GM12878 (cell line): ENCODE measurements around the gene TOMM40L. TPM values are rescaled to one million over a fixed set of nuclear protein-coding genes. Genes with fewer than 3 reads are reported as not detected.
A peak's percentile ranks its signal among the peaks of the same experiment; 100 is the strongest.

ENCODE experiments used
- EP300 ChIP-seq, 2 experiments: fragments of 150-350 bp in 1 of 2; IDR thresholded peaks; 2 replicates each; pipeline ENCODE4 v1.6.1; 2011 to 2012; ENCODE audit warnings: low read depth in 2 of 2, low read length in 2 of 2, borderline replicate concordance in 1 of 2, improper control_type of control experiment in 1 of 2, inconsistent platforms in 1 of 2; ENCODE audit not compliant: control insufficient read depth in 1 of 2
- ETV6 ChIP-seq, 2 experiments: fragments of 450-650 bp in 1 of 2; IDR thresholded peaks in 1 of 2; conservative IDR thresholded peaks in 1 of 2; 2 replicates each; pipeline ENCODE4 v1.6.1; 2014; ENCODE audit warnings: antibody characterized with exemption in 1 of 2, borderline replicate concordance in 1 of 2, low read depth in 1 of 2, mild to moderate bottlenecking in 1 of 2, moderate library complexity in 1 of 2
- FOS ChIP-seq: IDR thresholded peaks from 3 replicates; pipeline ENCODE4 v1.6.1; 2011; ENCODE audit warnings: borderline replicate concordance; ENCODE audit not compliant: insufficient read length; ENCODE audit errors: extremely low read depth
- GATAD2B ChIP-seq: fragments of 450-650 bp; conservative IDR thresholded peaks from 2 replicates; pipeline ENCODE4 v1.6.1; 2017; ENCODE audit warnings: low read depth, mild to moderate bottlenecking, moderate library complexity
- IKZF1 ChIP-seq: fragments of 450-650 bp; conservative IDR thresholded peaks from 2 replicates; pipeline ENCODE4 v1.6.1; 2017; ENCODE audit warnings: antibody characterized with exemption, mild to moderate bottlenecking
- IKZF2 ChIP-seq, 2 experiments: fragments of 450-650 bp; IDR thresholded peaks; 2 replicates each; pipeline ENCODE4 v1.6.1; 2017; ENCODE audit warnings: mild to moderate bottlenecking in 2 of 2, moderate library complexity in 2 of 2
- IRF4 ChIP-seq: IDR thresholded peaks from 2 replicates; pipeline ENCODE4 v1.6.1; 2011; ENCODE audit warnings: low read depth, low read length
- JUND ChIP-seq: IDR thresholded peaks from 2 replicates; pipeline ENCODE4 v1.6.1; 2012; ENCODE audit warnings: low read depth, mild to moderate bottlenecking, low read length, improper control_type of control experiment, moderate library complexity
- NFIC ChIP-seq: IDR thresholded peaks from 2 replicates; pipeline ENCODE4 v1.6.1; 2012; ENCODE audit warnings: low read depth, mild to moderate bottlenecking, inconsistent platforms, low read length, moderate library complexity
- PML ChIP-seq: IDR thresholded peaks from 2 replicates; pipeline ENCODE4 v1.6.1; 2012; ENCODE audit warnings: low read length, inconsistent platforms
- POLR2AphosphoS2 ChIP-seq: IDR thresholded peaks from 2 replicates; pipeline ENCODE4 v1.6.1; 2011; ENCODE audit warnings: low read depth, mild to moderate bottlenecking, low read length, improper control_type of control experiment, moderate library complexity
- SMARCA5 ChIP-seq: fragments of 450-650 bp; IDR thresholded peaks from 2 replicates; pipeline ENCODE4 v1.6.1; 2017; ENCODE audit warnings: mild to moderate bottlenecking
- SPI1 ChIP-seq: IDR thresholded peaks from 2 replicates; pipeline ENCODE4 v1.6.1; 2011; ENCODE audit warnings: low read depth, mild to moderate bottlenecking, low read length, moderate library complexity, borderline replicate concordance; ENCODE audit not compliant: insufficient read depth
- SRF ChIP-seq, 2 experiments: IDR thresholded peaks; 2 replicates each; pipeline ENCODE4 v1.6.1; 2011; ENCODE audit warnings: low read depth in 2 of 2, low read length in 2 of 2, mild to moderate bottlenecking in 1 of 2, moderate library complexity in 1 of 2
- polyA plus RNA-seq, 11 experiments: library from polyadenylated mRNA; depleted of rRNA in 4 of 11; unstranded in 6 of 11; stranded (reverse) in 5 of 11; fragments of >200 nt; fragmentation: Nextera tagmentation in 4 of 11; fragmentation: Illumina TruSeq in 1 of 11; extraction: Ambion mirVana in 4 of 11; extraction: Trizol in 1 of 11; gene quantifications; 1 replicate in 1 of 11; 2 replicates in 10 of 11; pipeline versions ENCODE4 v1.2.1 to v1.2.3, GENCODE V29; 2011 to 2016; ENCODE audit warnings: inconsistent platforms in 2 of 11, missing spikeins in 2 of 11, low read depth in 1 of 11
- total RNA-seq, 4 experiments: library from RNA; depleted of rRNA in 3 of 4; stranded (reverse); fragments of >200 nt in 3 of 4; fragmentation: Illumina TruSeq in 1 of 4; extraction: Trizol in 1 of 4; gene quantifications; 2 replicates each; pipeline versions ENCODE4 v1.2.1 to v1.2.3, GENCODE V29; 2013 to 2021
- TF ChIP-seq, protein P1 (sequence below): fragments of 450-650 bp; IDR thresholded peaks from 2 replicates; pipeline ENCODE4 v1.6.1; 2017; ENCODE audit warnings: mild to moderate bottlenecking, moderate library complexity
- TF ChIP-seq, protein P2 (sequence below): fragments of 450-650 bp; IDR thresholded peaks from 2 replicates; pipeline ENCODE4 v1.6.1; 2016; ENCODE audit warnings: mild to moderate bottlenecking, moderate library complexity, borderline replicate concordance
- TF ChIP-seq, protein P3 (sequence below): fragments of 450-650 bp; IDR thresholded peaks from 2 replicates; pipeline ENCODE4 v1.6.1; 2016; ENCODE audit warnings: mild to moderate bottlenecking
- TF ChIP-seq, protein P4 (sequence below): fragments of 450-650 bp; IDR thresholded peaks from 2 replicates; pipeline ENCODE4 v1.6.1; 2016; ENCODE audit warnings: mild to moderate bottlenecking

The TOMM40L gene
- total and polyA plus RNA-seq, 10 of the 15 experiments (the other 5 are each of a cell fraction or from before 2014, with no cell fraction given), result 5.9 to 21.6 (median 15.7) TPM

DNA sequence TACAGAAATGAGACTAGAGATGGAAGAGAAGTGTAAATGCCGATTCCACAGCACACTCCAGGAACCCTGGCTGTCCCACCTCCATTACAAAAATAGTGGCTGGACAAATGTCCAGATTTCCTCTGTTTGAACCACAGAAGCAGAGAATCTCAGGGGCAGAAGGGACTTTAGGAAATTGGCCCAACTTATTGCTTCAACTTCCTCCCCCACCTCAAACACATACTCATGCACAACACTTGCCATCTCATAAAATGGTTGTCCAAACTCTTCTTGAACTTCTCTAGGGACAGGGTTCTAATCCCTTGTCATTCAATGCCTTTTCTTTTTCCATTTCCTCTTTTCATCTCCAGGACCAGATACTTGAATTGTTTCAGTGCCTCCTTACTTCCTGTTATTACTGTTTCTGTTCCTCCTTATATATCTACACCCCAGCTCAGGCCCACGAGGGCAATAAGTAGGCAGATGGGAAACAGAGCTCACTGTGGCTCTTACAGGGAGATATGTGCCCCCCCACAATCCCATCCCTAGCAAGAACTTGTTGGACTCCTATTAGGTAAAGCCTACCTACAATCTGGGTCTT is 40.0 kb upstream of the TOMM40L start (continued):
- TF ChIP-seq, protein P1, sequence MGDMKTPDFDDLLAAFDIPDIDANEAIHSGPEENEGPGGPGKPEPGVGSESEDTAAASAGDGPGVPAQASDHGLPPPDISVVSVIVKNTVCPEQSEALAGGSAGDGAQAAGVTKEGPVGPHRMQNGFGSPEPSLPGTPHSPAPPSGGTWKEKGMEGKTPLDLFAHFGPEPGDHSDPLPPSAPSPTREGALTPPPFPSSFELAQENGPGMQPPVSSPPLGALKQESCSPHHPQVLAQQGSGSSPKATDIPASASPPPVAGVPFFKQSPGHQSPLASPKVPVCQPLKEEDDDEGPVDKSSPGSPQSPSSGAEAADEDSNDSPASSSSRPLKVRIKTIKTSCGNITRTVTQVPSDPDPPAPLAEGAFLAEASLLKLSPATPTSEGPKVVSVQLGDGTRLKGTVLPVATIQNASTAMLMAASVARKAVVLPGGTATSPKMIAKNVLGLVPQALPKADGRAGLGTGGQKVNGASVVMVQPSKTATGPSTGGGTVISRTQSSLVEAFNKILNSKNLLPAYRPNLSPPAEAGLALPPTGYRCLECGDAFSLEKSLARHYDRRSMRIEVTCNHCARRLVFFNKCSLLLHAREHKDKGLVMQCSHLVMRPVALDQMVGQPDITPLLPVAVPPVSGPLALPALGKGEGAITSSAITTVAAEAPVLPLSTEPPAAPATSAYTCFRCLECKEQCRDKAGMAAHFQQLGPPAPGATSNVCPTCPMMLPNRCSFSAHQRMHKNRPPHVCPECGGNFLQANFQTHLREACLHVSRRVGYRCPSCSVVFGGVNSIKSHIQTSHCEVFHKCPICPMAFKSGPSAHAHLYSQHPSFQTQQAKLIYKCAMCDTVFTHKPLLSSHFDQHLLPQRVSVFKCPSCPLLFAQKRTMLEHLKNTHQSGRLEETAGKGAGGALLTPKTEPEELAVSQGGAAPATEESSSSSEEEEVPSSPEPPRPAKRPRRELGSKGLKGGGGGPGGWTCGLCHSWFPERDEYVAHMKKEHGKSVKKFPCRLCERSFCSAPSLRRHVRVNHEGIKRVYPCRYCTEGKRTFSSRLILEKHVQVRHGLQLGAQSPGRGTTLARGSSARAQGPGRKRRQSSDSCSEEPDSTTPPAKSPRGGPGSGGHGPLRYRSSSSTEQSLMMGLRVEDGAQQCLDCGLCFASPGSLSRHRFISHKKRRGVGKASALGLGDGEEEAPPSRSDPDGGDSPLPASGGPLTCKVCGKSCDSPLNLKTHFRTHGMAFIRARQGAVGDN, result peak; percentile 69
- TF ChIP-seq IKZF2 (IDR thresholded peaks at IDR 0.05) (peak; percentile 88 to 90), IRF4 (0 out of 2 replicates have a peak, but pooled peaks have one; percentile 40), NFIC (peak; percentile 67; the same call in 1 of the 2 replicates), SRF (IDR thresholded peaks at IDR 0.05; ENCODE audit: low read depth in 2 of 2, low read length in 2 of 2) (no peak), EP300 (IDR thresholded peaks at IDR 0.05; ENCODE audit: borderline replicate concordance in 1 of 2, control insufficient read depth in 1 of 2, low read depth in 2 of 2, low read length in 2 of 2) (peak in 1 of 2 experiments; percentile 33; a peak in 1 of 4 replicates), PML (peak; percentile 62; the same call in 1 of the 2 replicates), SPI1 (peak; percentile 94), SMARCA5 (peak; percentile 89), GATAD2B (peak; percentile 49; the same call in 1 of the 2 replicates), POLR2AphosphoS2 (no peak), IKZF1 (peak; percentile 83), ETV6 (conservative IDR thresholded peaks at IDR 0.05 in 1 of 2, IDR thresholded peaks at IDR 0.05 in 1 of 2; ENCODE audit: borderline replicate concordance in 1 of 2, low read depth in 1 of 2) (peak in 1 of 2 experiments; percentile 90; a peak in 2 of 4 replicates), FOS (no peak), JUND (no peak)
- TF ChIP-seq, protein P2, sequence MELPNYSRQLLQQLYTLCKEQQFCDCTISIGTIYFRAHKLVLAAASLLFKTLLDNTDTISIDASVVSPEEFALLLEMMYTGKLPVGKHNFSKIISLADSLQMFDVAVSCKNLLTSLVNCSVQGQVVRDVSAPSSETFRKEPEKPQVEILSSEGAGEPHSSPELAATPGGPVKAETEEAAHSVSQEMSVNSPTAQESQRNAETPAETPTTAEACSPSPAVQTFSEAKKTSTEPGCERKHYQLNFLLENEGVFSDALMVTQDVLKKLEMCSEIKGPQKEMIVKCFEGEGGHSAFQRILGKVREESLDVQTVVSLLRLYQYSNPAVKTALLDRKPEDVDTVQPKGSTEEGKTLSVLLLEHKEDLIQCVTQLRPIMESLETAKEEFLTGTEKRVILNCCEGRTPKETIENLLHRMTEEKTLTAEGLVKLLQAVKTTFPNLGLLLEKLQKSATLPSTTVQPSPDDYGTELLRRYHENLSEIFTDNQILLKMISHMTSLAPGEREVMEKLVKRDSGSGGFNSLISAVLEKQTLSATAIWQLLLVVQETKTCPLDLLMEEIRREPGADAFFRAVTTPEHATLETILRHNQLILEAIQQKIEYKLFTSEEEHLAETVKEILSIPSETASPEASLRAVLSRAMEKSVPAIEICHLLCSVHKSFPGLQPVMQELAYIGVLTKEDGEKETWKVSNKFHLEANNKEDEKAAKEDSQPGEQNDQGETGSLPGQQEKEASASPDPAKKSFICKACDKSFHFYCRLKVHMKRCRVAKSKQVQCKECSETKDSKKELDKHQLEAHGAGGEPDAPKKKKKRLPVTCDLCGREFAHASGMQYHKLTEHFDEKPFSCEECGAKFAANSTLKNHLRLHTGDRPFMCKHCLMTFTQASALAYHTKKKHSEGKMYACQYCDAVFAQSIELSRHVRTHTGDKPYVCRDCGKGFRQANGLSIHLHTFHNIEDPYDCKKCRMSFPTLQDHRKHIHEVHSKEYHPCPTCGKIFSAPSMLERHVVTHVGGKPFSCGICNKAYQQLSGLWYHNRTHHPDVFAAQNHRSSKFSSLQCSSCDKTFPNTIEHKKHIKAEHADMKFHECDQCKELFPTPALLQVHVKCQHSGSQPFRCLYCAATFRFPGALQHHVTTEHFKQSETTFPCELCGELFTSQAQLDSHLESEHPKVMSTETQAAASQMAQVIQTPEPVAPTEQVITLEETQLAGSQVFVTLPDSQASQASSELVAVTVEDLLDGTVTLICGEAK, result peak; percentile 15; the same call in 1 of the 2 replicates
- TF ChIP-seq, protein P3, sequence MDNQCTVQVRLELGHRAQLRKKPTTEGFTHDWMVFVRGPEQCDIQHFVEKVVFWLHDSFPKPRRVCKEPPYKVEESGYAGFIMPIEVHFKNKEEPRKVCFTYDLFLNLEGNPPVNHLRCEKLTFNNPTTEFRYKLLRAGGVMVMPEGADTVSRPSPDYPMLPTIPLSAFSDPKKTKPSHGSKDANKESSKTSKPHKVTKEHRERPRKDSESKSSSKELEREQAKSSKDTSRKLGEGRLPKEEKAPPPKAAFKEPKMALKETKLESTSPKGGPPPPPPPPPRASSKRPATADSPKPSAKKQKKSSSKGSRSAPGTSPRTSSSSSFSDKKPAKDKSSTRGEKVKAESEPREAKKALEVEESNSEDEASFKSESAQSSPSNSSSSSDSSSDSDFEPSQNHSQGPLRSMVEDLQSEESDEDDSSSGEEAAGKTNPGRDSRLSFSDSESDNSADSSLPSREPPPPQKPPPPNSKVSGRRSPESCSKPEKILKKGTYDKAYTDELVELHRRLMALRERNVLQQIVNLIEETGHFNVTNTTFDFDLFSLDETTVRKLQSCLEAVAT, result no peak
- TF ChIP-seq, protein P4, sequence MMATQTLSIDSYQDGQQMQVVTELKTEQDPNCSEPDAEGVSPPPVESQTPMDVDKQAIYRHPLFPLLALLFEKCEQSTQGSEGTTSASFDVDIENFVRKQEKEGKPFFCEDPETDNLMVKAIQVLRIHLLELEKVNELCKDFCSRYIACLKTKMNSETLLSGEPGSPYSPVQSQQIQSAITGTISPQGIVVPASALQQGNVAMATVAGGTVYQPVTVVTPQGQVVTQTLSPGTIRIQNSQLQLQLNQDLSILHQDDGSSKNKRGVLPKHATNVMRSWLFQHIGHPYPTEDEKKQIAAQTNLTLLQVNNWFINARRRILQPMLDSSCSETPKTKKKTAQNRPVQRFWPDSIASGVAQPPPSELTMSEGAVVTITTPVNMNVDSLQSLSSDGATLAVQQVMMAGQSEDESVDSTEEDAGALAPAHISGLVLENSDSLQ, result peak; percentile 68
